ENCODE data around the gene C10orf67.

The C10orf67 gene

GRCh38 chr10:23198940-23199767 lies 145.4 kb downstream of the C10orf67 start:
- Mint-ChIP-seq H3K9me3 (no peaks in the 10 kb centered on the region), H3K4me3 (no peak overlapping the region), H3K27ac (no peak overlapping the region), H3K36me3 (no peaks in the 10 kb centered on the region), H3K4me1 (peaks cover 4% of the 10 kb centered on the region), H3K27me3 (peaks cover 99% of the 10 kb centered on the region)
- CTCF ChIA-PET: no interaction called here
- no peak for DNase-seq

GRCh38 chr10:23198610-23198939 lies 146.0 kb downstream of the C10orf67 start:
- peaks cover 98% of the 10 kb centered on the region for H3K27me3 Mint-ChIP-seq
- CTCF ChIA-PET: no interaction called here
- H3K36me3 Mint-ChIP-seq: no peaks in the 10 kb centered on the region
- no peak overlapping the region for H3K27ac Mint-ChIP-seq
- peaks cover 5% of the 10 kb centered on the region for H3K4me1 Mint-ChIP-seq
- DNase-seq: no peak
- no peak overlapping the region for H3K4me3 Mint-ChIP-seq
- no peaks in the 10 kb centered on the region for H3K9me3 Mint-ChIP-seq

GRCh38 chr10:23197416-23197861 lies 147.2 kb downstream of the C10orf67 start:
- no peak for DNase-seq
- H3K4me3 Mint-ChIP-seq: no peak overlapping the region
- no peak overlapping the region for H3K27ac Mint-ChIP-seq
- peaks cover 97% of the 10 kb centered on the region for H3K27me3 Mint-ChIP-seq
- H3K9me3 Mint-ChIP-seq: no peaks in the 10 kb centered on the region
- peaks cover 6% of the 10 kb centered on the region for H3K4me1 Mint-ChIP-seq
- CTCF ChIA-PET: no interaction called here
- H3K36me3 Mint-ChIP-seq: no peaks in the 10 kb centered on the region

GRCh38 chr10:23196915-23197314 lies 147.7 kb downstream of the C10orf67 start:
- Mint-ChIP-seq H3K27me3 (peaks cover 97% of the 10 kb centered on the region), H3K27ac (no peak overlapping the region), H3K36me3 (no peaks in the 10 kb centered on the region), H3K4me1 (peaks cover 6% of the 10 kb centered on the region), H3K9me3 (no peaks in the 10 kb centered on the region), H3K4me3 (no peak overlapping the region)
- CTCF ChIA-PET: no interaction called here
- DNase-seq: no peak

- H3K4me3 Mint-ChIP-seq: no peak overlapping the region
- DNase-seq: no peak
- peak overlapping the region; percentile 38 for H3K27ac Mint-ChIP-seq
- H3K36me3 Mint-ChIP-seq: no peaks in the 10 kb centered on the region
- CTCF ChIA-PET: no interaction called here
- H3K9me3 Mint-ChIP-seq: no peaks in the 10 kb centered on the region
- H3K27me3 Mint-ChIP-seq: peaks cover 97% of the 10 kb centered on the region
- peaks cover 6% of the 10 kb centered on the region for H3K4me1 Mint-ChIP-seq
Observed at GRCh38 chr10:23195846-23196600, 148.6 kb downstream of the C10orf67 start.

GRCh38 chr10:23194966-23195845 lies 149.4 kb downstream of the C10orf67 start:
- H3K4me1 Mint-ChIP-seq: peaks cover 6% of the 10 kb centered on the region
- CTCF ChIA-PET: no interaction called here
- no peak overlapping the region for H3K4me3 Mint-ChIP-seq
- DNase-seq: no peak
- peaks cover 97% of the 10 kb centered on the region for H3K27me3 Mint-ChIP-seq
- H3K36me3 Mint-ChIP-seq: no peaks in the 10 kb centered on the region
- no peaks in the 10 kb centered on the region for H3K9me3 Mint-ChIP-seq
- H3K27ac Mint-ChIP-seq: peak overlapping the region; percentile 2

GRCh38 chr10:23194471-23194965 lies 150.1 kb downstream of the C10orf67 start:
- Mint-ChIP-seq H3K9me3 (no peaks in the 10 kb centered on the region), H3K36me3 (no peaks in the 10 kb centered on the region), H3K27me3 (peaks cover 97% of the 10 kb centered on the region), H3K4me3 (no peak overlapping the region), H3K27ac (no peak overlapping the region), H3K4me1 (peaks cover 2% of the 10 kb centered on the region)
- CTCF ChIA-PET: no interaction called here
- DNase-seq: no peak

GRCh38 chr10:23193435-23194074 lies 151.0 kb downstream of the C10orf67 start:
- Mint-ChIP-seq H3K9me3 (no peaks in the 10 kb centered on the region), H3K4me3 (peak overlapping the region; percentile 26), H3K27ac (peak overlapping the region; percentile 70), H3K27me3 (peaks cover 97% of the 10 kb centered on the region), H3K4me1 (peaks cover 2% of the 10 kb centered on the region), H3K36me3 (no peaks in the 10 kb centered on the region)
- no peak for DNase-seq
- CTCF ChIA-PET: no interaction called here

GRCh38 chr10:23192712-23193434 lies 151.7 kb downstream of the C10orf67 start:
- peaks cover 97% of the 10 kb centered on the region for H3K27me3 Mint-ChIP-seq

GRCh38 chr10:23191764-23192711 lies 152.6 kb downstream of the C10orf67 start, which contains the start of gene PTF1A:
TSS of gene PTF1A (plus strand) at chr10:23192312. CDS start at chr10:23192531, 219 bp downstream.
- no peak within 1 kb of the TSS for H3K27ac Mint-ChIP-seq
- H3K36me3 Mint-ChIP-seq: no peaks in the 10 kb centered on the region
- H3K27me3 Mint-ChIP-seq: peaks cover 97% of the 10 kb centered on the region
- H3K9me3 Mint-ChIP-seq: no peaks in the 10 kb centered on the region
- peaks cover 2% of the 10 kb centered on the region for H3K4me1 Mint-ChIP-seq
- H3K4me3 Mint-ChIP-seq: no peak within 1 kb of the TSS
- CTCF ChIA-PET: interaction anchor here (0.6 kb wide), 1 partner anchor 332 kb away, joined by 3 read pairs; no protein-coding TSS in a partner anchor
- no peak for DNase-seq

More at GRCh38 chr10:23192712-23193434, 151.7 kb downstream of the C10orf67 start:
- CTCF ChIA-PET: interaction anchor here (0.6 kb wide), 1 partner anchor 331 kb away, joined by 3 read pairs; no protein-coding TSS in a partner anchor
- H3K4me1 Mint-ChIP-seq: peaks cover 2% of the 10 kb centered on the region
- H3K27ac Mint-ChIP-seq: no peak overlapping the region
- no peak for DNase-seq
- no peak overlapping the region for H3K4me3 Mint-ChIP-seq
- no peaks in the 10 kb centered on the region for H3K36me3 Mint-ChIP-seq
- no peaks in the 10 kb centered on the region for H3K9me3 Mint-ChIP-seq

GRCh38 chr10:23190872-23191763 lies 153.5 kb downstream of the C10orf67 start:
- CTCF ChIA-PET: no interaction called here
- Mint-ChIP-seq H3K9me3 (no peaks in the 10 kb centered on the region), H3K27me3 (peaks cover 94% of the 10 kb centered on the region), H3K36me3 (no peaks in the 10 kb centered on the region), H3K4me1 (peaks cover 2% of the 10 kb centered on the region), H3K27ac (no peak overlapping the region), H3K4me3 (no peak overlapping the region)
- DNase-seq: no peak

Data from activated naive CD4-positive, alpha-beta T cell treated with anti-CD3 and anti-CD28 coated beads, Interleukin-2, amount 10 ng/mL, durations not matched to agents 7 days and 5 days (primary cell).